WTC11 (cell line): Measurements from ENCODE around the gene TMEM82. TPM values are rescaled to one million over a fixed set of nuclear protein-coding genes. Genes with fewer than 3 reads are reported as not detected.

Source experiments
- ATAC-seq: fragments of 200-7000 bp; cut with Tn5 transposase; 2 replicates; pipeline ENCODE4 v1.10.0; 2021; ENCODE audit warnings: mild to moderate bottlenecking, moderate library complexity
- CTCF ChIA-PET: fragments of 300-600 bp; sonication (Branson Sonifier 250); formaldehyde crosslinking; loops from one replicate; lab custom pipeline; 2021; ENCODE audit warnings: antibody characterized with exemption; lab: Charles Lee
- POLR2A ChIA-PET: fragments of 350-600 bp; sonication (Branson Sonifier 250); formaldehyde crosslinking; loops from one replicate; lab custom pipeline; 2021; ENCODE audit warnings: antibody characterized with exemption; lab: Charles Lee
- DNase-seq: peaks from one replicate; pipeline ENCODE4 v3.0.0; 2021; ENCODE audit warnings: low spot score
- H3K27ac Mint-ChIP-seq: 2 replicates; pipeline ENCODE4 v1.8.0; 2021; ENCODE audit warnings: mixed read lengths
- H3K27me3 Mint-ChIP-seq: 2 replicates; pipeline ENCODE4 v1.8.0; 2021; ENCODE audit warnings: low read depth, mild to moderate bottlenecking, moderate library complexity, mixed read lengths
- H3K36me3 Mint-ChIP-seq: 2 replicates; pipeline ENCODE4 v1.8.0; 2021; ENCODE audit warnings: mixed read lengths
- H3K4me1 Mint-ChIP-seq: 2 replicates; pipeline ENCODE4 v1.8.0; 2022; ENCODE audit warnings: mixed read lengths
- H3K4me3 Mint-ChIP-seq: 2 replicates; pipeline ENCODE4 v1.8.0; 2021; ENCODE audit warnings: mild to moderate bottlenecking, moderate library complexity, mixed read lengths
- H3K9me3 Mint-ChIP-seq: 2 replicates; pipeline ENCODE4 v1.8.0; 2021; ENCODE audit warnings: mixed read lengths
- E2F4 ChIP-seq: sonication (generic); formaldehyde crosslinking; IDR thresholded peaks from 2 replicates; pipeline ENCODE4 v1.8.1; 2022; ENCODE audit warnings: low read depth, mild to moderate bottlenecking, moderate library complexity, missing genetic modification reagents, borderline replicate concordance
- FOXP1 ChIP-seq: sonication (generic); formaldehyde crosslinking; IDR thresholded peaks from 2 replicates; pipeline ENCODE4 v1.8.0; 2022; ENCODE audit warnings: missing genetic modification reagents, mild to moderate bottlenecking, moderate library complexity, borderline replicate concordance
- GABPB1 ChIP-seq: sonication (generic); formaldehyde crosslinking; IDR thresholded peaks from 2 replicates; pipeline ENCODE4 v1.8.1; 2023; ENCODE audit warnings: mild to moderate bottlenecking, missing genetic modification reagents
- GRHL2 ChIP-seq: fragments of 250-450 bp; sonication (Bioruptor Pico); IDR thresholded peaks from 2 replicates; pipeline ENCODE4 v1.8.0; 2022; ENCODE audit warnings: mild to moderate bottlenecking, moderate library complexity; ENCODE audit not compliant: insufficient replicate concordance, severe bottlenecking
- IRF2 ChIP-seq: sonication (generic); formaldehyde crosslinking; IDR thresholded peaks from 2 replicates; pipeline ENCODE4 v1.8.0; 2022; ENCODE audit warnings: low read depth, missing genetic modification reagents, borderline replicate concordance
- JAZF1 ChIP-seq: fragments of 250-450 bp; sonication (Bioruptor Pico); IDR thresholded peaks from 2 replicates; pipeline ENCODE4 v1.9.0; 2021; ENCODE audit warnings: moderate library complexity, mild to moderate bottlenecking, inconsistent platforms
- JUN ChIP-seq: sonication (generic); formaldehyde crosslinking; IDR thresholded peaks from 2 replicates; pipeline ENCODE4 v1.8.0; 2023; ENCODE audit warnings: mild to moderate bottlenecking, missing genetic modification reagents
- MAX ChIP-seq: sonication (generic); formaldehyde crosslinking; IDR thresholded peaks from 2 replicates; pipeline ENCODE4 v1.8.0; 2022; ENCODE audit warnings: mild to moderate bottlenecking, missing genetic modification reagents
- NFE2L1 ChIP-seq: sonication (generic); formaldehyde crosslinking; IDR thresholded peaks from 2 replicates; pipeline ENCODE4 v1.8.1; 2023; ENCODE audit warnings: missing genetic modification reagents
- PRRX2 ChIP-seq: fragments of 250-450 bp; sonication (Bioruptor Pico); IDR thresholded peaks from 2 replicates; pipeline ENCODE4 v1.8.0; 2021; ENCODE audit warnings: mild to moderate bottlenecking
- RORB ChIP-seq: fragments of 250-450 bp; sonication (Bioruptor Pico); IDR thresholded peaks from 2 replicates; pipeline ENCODE4 v1.9.0; 2021; ENCODE audit warnings: mild to moderate bottlenecking
- SMAD4 ChIP-seq: sonication (generic); formaldehyde crosslinking; IDR thresholded peaks from 2 replicates; pipeline ENCODE4 v1.8.0; 2022; ENCODE audit warnings: mild to moderate bottlenecking, missing genetic modification reagents
- TEAD4 ChIP-seq: sonication (generic); formaldehyde crosslinking; IDR thresholded peaks from 2 replicates; pipeline ENCODE4 v1.8.0; 2022; ENCODE audit warnings: mild to moderate bottlenecking, missing genetic modification reagents
- ZBTB21 ChIP-seq: sonication (generic); formaldehyde crosslinking; IDR thresholded peaks from 2 replicates; pipeline ENCODE4 v1.8.1; 2023; ENCODE audit warnings: mild to moderate bottlenecking, missing genetic modification reagents, borderline replicate concordance
- ZNF121 ChIP-seq: sonication (generic); formaldehyde crosslinking; IDR thresholded peaks from 2 replicates; pipeline ENCODE4 v1.8.0; 2023; ENCODE audit warnings: missing genetic modification reagents
- ZNF232 ChIP-seq: sonication (generic); formaldehyde crosslinking; IDR thresholded peaks from 2 replicates; pipeline ENCODE4 v1.8.0; 2022; ENCODE audit warnings: mild to moderate bottlenecking, missing genetic modification reagents
- ZNF263 ChIP-seq: sonication (generic); formaldehyde crosslinking; IDR thresholded peaks from 2 replicates; pipeline ENCODE4 v1.8.1; 2022; ENCODE audit warnings: low read depth, mild to moderate bottlenecking, moderate library complexity, missing genetic modification reagents
- ZNF532 ChIP-seq: fragments of 250-450 bp; sonication (Bioruptor Pico); IDR thresholded peaks from 2 replicates; pipeline ENCODE4 v1.9.0; 2021; ENCODE audit warnings: mild to moderate bottlenecking, borderline replicate concordance
- total RNA-seq: library from RNA; stranded (reverse); gene quantifications from 3 replicates; pipeline ENCODE4 v1.2.3, GENCODE V29; 2021
- TF ChIP-seq, protein P1 (sequence below): sonication (generic); formaldehyde crosslinking; IDR thresholded peaks from 2 replicates; pipeline ENCODE4 v1.8.0; 2023; ENCODE audit warnings: missing genetic modification reagents, mild to moderate bottlenecking, borderline replicate concordance
- TF ChIP-seq, protein P2 (sequence below): fragments of 250-450 bp; sonication (Bioruptor Pico); IDR thresholded peaks from 2 replicates; pipeline ENCODE4 v1.9.0; 2021; ENCODE audit warnings: moderate library complexity, mild to moderate bottlenecking, inconsistent platforms, borderline replicate concordance

Gene TMEM82
- total RNA-seq, 1 experiment from 2014 or later = 0.48 TPM

- TF ChIP-seq, protein P1, sequence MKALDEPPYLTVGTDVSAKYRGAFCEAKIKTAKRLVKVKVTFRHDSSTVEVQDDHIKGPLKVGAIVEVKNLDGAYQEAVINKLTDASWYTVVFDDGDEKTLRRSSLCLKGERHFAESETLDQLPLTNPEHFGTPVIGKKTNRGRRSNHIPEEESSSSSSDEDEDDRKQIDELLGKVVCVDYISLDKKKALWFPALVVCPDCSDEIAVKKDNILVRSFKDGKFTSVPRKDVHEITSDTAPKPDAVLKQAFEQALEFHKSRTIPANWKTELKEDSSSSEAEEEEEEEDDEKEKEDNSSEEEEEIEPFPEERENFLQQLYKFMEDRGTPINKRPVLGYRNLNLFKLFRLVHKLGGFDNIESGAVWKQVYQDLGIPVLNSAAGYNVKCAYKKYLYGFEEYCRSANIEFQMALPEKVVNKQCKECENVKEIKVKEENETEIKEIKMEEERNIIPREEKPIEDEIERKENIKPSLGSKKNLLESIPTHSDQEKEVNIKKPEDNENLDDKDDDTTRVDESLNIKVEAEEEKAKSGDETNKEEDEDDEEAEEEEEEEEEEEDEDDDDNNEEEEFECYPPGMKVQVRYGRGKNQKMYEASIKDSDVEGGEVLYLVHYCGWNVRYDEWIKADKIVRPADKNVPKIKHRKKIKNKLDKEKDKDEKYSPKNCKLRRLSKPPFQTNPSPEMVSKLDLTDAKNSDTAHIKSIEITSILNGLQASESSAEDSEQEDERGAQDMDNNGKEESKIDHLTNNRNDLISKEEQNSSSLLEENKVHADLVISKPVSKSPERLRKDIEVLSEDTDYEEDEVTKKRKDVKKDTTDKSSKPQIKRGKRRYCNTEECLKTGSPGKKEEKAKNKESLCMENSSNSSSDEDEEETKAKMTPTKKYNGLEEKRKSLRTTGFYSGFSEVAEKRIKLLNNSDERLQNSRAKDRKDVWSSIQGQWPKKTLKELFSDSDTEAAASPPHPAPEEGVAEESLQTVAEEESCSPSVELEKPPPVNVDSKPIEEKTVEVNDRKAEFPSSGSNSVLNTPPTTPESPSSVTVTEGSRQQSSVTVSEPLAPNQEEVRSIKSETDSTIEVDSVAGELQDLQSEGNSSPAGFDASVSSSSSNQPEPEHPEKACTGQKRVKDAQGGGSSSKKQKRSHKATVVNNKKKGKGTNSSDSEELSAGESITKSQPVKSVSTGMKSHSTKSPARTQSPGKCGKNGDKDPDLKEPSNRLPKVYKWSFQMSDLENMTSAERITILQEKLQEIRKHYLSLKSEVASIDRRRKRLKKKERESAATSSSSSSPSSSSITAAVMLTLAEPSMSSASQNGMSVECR (CRISPR knock-in tag) = no peak
- TF ChIP-seq, protein P2, sequence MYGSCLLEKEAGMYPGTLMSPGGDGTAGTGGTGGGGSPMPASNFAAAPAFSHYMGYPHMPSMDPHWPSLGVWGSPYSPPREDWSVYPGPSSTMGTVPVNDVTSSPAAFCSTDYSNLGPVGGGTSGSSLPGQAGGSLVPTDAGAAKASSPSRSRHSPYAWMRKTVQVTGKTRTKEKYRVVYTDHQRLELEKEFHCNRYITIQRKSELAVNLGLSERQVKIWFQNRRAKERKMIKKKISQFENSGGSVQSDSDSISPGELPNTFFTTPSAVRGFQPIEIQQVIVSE = no peak
- TF ChIP-seq, all 79 proteins: peak for 0
Measured at GRCh38 chr1:15762546-15762945, 20.2 kb downstream of the TMEM82 start (continued).

- Mint-ChIP-seq H3K4me3 (no peak overlapping the region), H3K27me3 (no peaks in the 10 kb centered on the region), H3K9me3 (no peaks in the 10 kb centered on the region), H3K36me3 (peaks cover 37% of the 10 kb centered on the region), H3K27ac (peak overlapping the region; percentile 91), H3K4me1 (peaks cover 30% of the 10 kb centered on the region)
- ATAC-seq (no peak), DNase-seq (no peak)
- ChIA-PET POLR2A (no interaction called here), CTCF (interaction anchor here (1.3 kb wide), 1 partner anchor 23 kb away, joined by 6 read pairs; no protein-coding TSS in a partner anchor)
- no peak for TF ChIP-seq TEAD4
Measured at GRCh38 chr1:15764269-15764764, 22.0 kb downstream of the TMEM82 start.

DNA sequence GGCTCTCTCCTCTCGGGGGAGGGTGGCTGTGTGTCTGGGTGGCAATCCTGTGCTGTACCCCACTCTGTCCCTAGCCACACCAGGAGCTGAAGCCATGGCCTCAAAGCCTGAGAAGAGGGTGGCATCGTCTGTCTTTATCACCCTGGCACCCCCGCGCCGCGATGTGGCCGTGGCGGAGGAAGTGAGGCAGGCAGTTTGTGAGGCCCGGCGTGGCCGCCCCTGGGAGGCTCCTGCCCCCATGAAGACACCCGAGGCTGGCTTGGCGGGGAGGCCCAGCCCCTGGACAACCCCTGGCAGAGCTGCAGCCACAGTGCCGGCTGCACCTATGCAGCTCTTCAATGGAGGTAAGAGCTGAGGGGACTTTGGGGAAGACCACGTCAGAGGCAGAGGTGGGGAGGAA lies 22.6 kb downstream of the TMEM82 start:
- Mint-ChIP-seq H3K27ac (peak overlapping the region; percentile 91; the same call in 1 of the 2 replicates), H3K27me3 (no peaks in the 10 kb centered on the region), H3K36me3 (peaks cover 37% of the 10 kb centered on the region), H3K4me3 (no peak overlapping the region), H3K9me3 (no peaks in the 10 kb centered on the region), H3K4me1 (peaks cover 30% of the 10 kb centered on the region)
- ATAC-seq (no peak), DNase-seq (no peak)
- CTCF ChIA-PET = interaction anchor here (1.3 kb wide), 1 partner anchor 23 kb away, joined by 6 read pairs; no protein-coding TSS in a partner anchor
- POLR2A ChIA-PET = no interaction called here
- no peak for TF ChIP-seq ZNF232 (CRISPR knock-in tag)
- TF ChIP-seq GRHL2 (CRISPR knock-in tag) = no peak
- TF ChIP-seq ZNF532 (CRISPR knock-in tag) = no peak
- no peak for TF ChIP-seq ZNF121 (CRISPR knock-in tag)
- no peak for TF ChIP-seq SMAD4 (CRISPR knock-in tag)
- TF ChIP-seq RORB (CRISPR knock-in tag) = no peak
- no peak for TF ChIP-seq MAX (CRISPR knock-in tag)
- TF ChIP-seq IRF2 = no peak
- TF ChIP-seq ZNF263 (CRISPR knock-in tag) = no peak
- TF ChIP-seq GABPB1 (CRISPR knock-in tag) = no peak
- TF ChIP-seq E2F4 (CRISPR knock-in tag) = no peak
- TF ChIP-seq ZBTB21 (CRISPR knock-in tag) = no peak
- no peak for TF ChIP-seq PRRX2
- TF ChIP-seq NFE2L1 (CRISPR knock-in tag) = no peak
- TF ChIP-seq FOXP1 (CRISPR knock-in tag) = no peak
- no peak for TF ChIP-seq JUN (CRISPR knock-in tag)
- TF ChIP-seq JAZF1 (CRISPR knock-in tag) = no peak
